SK-N-SH treated with all-trans-retinoic acid at 6 μM for 48 hours (cell line): Measurements from ENCODE around the gene RNF168.

Experiments used
- CSRNP3 ChIP-seq: fragments of 250-450 bp; sonication (Bioruptor Pico); IDR thresholded peaks from 2 replicates; pipeline ENCODE4 v1.5.1; 2021; ENCODE audit warnings: mild to moderate bottlenecking, moderate library complexity
- ESRRG ChIP-seq: fragments of 250-450 bp; sonication (Bioruptor Pico); IDR thresholded peaks from 2 replicates; pipeline ENCODE4 v1.6.1; 2021; ENCODE audit warnings: mild to moderate bottlenecking
- PATZ1 ChIP-seq: fragments of 250-450 bp; sonication (Bioruptor Pico); IDR thresholded peaks from 2 replicates; pipeline ENCODE4 v1.8.0; 2020; ENCODE audit warnings: mild to moderate bottlenecking, moderate library complexity, borderline replicate concordance
- TCF4 ChIP-seq: fragments of 250-450 bp; sonication (Bioruptor Pico); IDR thresholded peaks from 2 replicates; pipeline ENCODE4 v1.8.0; 2021; ENCODE audit warnings: mild to moderate bottlenecking, moderate library complexity, borderline replicate concordance
- TSHZ2 ChIP-seq: fragments of 250-450 bp; sonication (Bioruptor Pico); IDR thresholded peaks from 2 replicates; pipeline ENCODE4 v1.5.0; 2020; ENCODE audit warnings: mild to moderate bottlenecking, moderate library complexity
- ZFP3 ChIP-seq: fragments of 250-450 bp; sonication (Bioruptor Pico); IDR thresholded peaks from 2 replicates; pipeline ENCODE4 v1.5.0; 2020; ENCODE audit warnings: mild to moderate bottlenecking, moderate library complexity

- no peak for TF ChIP-seq ZFP3 (CRISPR knock-in tag)
- TF ChIP-seq TCF4 (CRISPR knock-in tag), result no peak
- no peak for TF ChIP-seq CSRNP3 (CRISPR knock-in tag)
- no peak for TF ChIP-seq ESRRG
- TF ChIP-seq PATZ1 (CRISPR knock-in tag), result no peak
- no peak for TF ChIP-seq TSHZ2 (CRISPR knock-in tag)
Measured at GRCh38 chr3:196513697-196514349, 10.3 kb upstream of the RNF168 start.
